Astrocyte (in vitro differentiated cells and primary cell): ENCODE results near the gene ZGRF1.

ENCODE experiments used
- CTCF ChIP-seq: IDR thresholded peaks from 2 replicates; pipeline ENCODE4 v1.5.1; 2011; ENCODE audit warnings: low read depth, mild to moderate bottlenecking, inconsistent platforms, low read length, moderate library complexity; ENCODE audit not compliant: insufficient read depth
- EZH2 ChIP-seq: IDR thresholded peaks from 2 replicates; pipeline ENCODE4 v1.6.1; 2012; ENCODE audit warnings: mild to moderate bottlenecking, low read length, inconsistent platforms; ENCODE audit not compliant: insufficient read depth

GRCh38 chr4:112680996-112681395 lies 44.3 kb upstream of the ZGRF1 start:
- TF ChIP-seq CTCF (no peak), EZH2 (no peak)
